Colon (tissue), 2 donors: Measurements from ENCODE around the gene MSMB.
"Not testable (repeated sequence)": the region's sequence is repeated elsewhere in the genome, so short reads cannot be mapped to it uniquely, and the experiment has no call there.

Source experiments
- FAIRE-seq: peaks from 2 replicates; lab custom pipeline; 2012; peaks lifted over from hg19 to GRCh38; lab: Jason Lieb, UNC
- donor health status: control.
- donor health status: control.

Gene MSMB

DNA sequence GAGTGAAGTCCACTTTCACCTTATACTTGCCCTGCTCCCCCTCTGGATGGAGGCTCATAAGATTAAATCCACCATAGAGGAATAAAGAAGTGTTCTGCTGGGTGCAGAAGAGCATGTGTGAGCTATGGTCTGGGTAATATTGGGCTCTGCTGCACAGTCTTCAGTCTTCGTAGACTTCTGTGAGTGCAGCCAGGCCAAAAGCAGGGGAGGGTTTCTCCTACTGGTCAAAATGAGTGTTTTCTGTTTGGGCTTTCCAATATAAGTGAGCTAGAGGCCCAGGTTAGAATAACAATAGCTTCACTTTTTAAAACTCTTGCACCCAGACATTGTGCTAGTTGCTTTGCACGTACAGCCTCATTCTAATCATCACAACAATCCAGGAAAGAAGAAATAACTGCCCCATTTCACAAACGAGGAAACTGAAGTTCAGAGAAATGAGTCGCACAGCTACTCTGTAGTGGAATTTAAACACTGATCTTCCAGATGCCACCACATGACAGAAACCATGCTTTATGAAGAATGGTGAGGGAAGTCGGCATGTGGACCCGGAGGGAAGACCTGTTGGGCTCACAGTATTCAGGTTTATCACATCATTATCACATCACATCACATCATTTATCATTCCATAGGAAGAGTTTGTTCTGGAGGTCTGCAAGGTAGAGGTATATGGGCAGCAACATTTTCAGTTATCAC is 23.8 kb upstream of the MSMB start:
- FAIRE-seq: no peak

DNA sequence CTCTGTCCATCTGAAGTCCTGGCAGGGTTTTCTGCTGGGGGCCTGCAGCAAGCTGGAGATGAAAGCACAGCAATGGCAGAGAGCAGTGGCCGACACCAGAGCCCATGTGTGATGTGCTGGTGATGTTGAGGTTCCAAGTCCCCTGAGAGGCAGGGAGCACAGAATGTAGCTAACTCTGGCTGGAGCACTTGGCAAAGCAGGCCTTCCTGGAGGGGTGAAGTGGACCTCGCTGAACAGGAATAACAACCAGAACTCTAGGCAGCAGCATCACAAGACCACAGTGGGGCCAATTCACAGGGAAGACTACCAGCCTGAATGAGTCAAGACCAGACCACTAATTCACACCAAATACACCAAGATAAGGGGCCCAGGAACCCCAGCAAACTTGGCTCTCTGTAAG is 22.8 kb upstream of the MSMB start:
- no peak for FAIRE-seq

DNA sequence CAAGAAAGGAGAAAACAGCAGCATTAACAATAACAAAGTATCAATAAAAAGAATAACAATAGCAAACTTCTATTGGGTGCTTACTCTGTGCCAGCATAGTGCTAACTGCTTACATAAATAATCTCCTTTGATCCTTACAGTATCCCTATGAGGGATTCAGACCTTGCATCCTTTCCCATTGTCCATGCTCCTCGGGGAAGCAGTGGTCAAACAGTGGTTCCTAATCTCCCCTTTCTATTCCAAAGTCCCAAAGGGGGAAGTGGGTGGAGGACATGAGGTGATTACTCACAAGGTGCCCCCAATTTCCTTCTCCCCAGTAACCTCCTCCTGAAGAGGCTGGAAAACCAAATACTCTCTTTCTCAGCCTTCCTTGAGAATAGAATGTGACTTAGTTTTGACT is 22.0 kb upstream of the MSMB start:
- FAIRE-seq: no peak

DNA sequence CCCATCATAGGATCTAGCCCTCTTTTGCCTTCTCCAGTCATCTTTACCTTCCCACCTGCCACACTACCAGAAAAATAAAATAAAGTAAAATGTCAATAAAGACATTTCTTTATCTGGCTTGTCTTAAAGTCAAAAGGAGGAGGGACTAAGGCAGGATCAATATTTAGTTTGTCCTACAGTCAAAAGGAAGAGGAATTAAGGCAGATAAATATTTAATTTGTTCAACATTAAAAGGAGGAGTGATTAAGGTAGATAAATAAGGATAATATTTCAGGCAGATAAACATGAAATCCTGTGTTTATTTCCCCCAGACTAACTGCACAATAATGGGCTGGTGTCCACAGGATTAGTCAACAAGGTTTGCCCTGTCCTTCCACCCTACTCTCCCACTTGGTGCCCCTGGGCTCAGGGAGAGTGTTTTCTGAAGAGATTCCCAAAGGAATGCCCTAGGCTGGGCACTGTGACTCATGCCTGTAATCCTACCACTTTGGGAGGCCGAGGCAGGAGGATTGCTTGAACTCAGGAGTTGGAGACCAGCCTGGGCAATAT is 18.3 kb upstream of the MSMB start:
- no peak for FAIRE-seq

DNA sequence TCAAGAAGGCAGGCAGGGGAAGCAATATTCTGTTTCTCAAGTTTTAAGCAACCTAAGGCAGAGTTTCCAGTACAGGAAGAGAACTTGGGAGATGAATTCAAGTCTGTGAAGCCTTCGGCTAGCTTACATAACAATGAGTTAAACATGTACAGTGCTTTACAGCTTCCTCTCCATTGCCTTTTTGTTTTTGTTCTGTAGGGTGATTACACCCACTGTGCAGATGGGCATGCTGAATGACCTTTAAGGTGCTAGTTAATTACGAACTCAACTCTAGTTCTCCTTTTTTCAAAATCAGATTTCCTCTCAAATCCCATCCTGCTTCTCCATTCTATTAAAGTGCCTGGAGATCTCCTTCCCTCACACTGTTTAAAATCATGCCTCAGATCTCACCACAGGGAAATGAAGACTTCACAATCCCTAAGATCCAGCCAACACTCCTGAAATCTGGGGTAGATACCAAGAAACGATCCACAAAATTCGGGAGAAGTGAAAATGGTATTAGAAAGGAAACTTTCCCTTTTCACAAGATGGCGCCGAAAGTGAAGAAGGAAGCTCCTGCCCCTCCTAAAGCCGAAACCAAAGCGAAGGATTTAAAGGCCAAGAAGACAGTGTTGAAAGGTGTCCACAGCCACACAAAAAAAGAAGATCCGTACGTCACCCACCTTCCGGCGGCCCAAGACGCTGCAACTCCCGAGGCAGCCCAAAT is 16.8 kb upstream of the MSMB start:
- no peak for FAIRE-seq

DNA sequence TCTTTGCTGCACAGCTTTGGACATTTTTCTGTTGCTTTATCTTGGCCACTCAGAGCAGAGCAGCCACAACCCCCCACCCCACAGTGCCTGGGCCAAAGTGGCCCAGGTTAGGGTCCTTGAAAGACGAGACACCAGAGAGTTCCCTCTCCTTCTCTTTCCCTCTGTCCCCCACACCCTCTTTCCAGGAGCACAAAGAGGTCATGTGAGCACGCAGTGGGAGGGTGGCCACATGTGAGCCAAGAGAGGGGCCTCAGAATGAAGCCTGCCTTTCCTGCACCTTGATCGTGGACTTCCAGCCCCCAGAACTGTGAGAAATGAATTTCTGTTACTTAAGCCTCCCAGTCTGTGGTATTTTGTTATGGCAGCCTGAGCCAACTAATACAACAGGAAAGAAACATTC is 14.6 kb upstream of the MSMB start:
- FAIRE-seq: no peak

DNA sequence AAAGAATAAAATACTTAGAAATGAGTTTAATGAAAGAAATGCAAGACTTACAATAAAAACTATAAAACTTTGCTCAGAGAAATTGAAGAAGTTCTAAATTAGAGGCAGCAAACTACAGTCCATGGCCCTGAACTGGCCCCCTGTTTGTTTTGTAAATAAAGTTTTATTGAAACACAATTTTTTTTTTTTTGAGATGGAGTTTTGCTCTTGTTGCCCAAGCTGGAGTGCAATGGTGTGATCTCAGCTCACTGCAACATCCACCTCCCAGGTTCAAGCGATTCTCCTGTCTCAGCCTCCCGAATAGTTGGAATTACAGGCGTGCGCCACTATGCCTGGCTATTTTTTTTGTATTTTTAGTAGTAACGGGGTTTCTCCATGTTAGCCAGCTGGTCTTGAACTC is 11.9 kb upstream of the MSMB start:
- FAIRE-seq: not testable (repeated sequence)

DNA sequence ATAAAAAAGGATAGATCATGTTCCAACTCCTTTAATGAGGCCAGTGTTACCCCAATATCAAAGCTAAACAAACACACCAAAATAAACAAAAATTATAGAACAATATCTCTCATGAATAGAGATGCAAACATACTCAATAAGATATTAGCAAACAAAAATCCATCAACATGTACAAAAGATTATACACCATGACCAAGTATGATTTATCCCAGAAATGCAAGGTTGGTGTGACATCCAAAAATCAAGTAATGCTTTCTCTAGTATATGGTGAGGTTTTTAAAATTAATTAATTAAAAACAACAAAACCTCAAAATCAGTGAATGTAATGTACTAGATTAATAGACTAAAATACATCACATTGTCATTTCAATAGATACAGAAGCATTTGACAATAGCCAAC is 11.0 kb upstream of the MSMB start:
- no peak for FAIRE-seq

DNA sequence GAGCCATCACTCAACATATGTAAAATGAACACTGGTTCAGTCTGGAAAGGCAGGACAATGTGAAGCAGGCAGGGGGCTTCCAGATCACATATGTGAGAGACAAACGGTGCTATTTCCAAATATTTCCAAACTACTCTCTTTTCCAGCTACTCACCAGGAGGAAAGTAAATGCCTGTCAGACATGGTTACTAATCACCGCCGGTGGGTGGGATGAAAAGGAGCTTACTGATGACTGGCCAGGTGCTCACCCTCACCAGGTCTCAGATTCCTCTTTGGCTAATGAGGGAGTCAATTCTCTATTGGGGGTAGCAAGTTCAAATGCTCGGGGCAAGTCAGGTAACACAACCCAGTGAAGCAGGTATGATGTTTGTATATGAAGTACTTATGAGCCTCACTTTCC is 9.7 kb upstream of the MSMB start:
- FAIRE-seq: no peak

DNA sequence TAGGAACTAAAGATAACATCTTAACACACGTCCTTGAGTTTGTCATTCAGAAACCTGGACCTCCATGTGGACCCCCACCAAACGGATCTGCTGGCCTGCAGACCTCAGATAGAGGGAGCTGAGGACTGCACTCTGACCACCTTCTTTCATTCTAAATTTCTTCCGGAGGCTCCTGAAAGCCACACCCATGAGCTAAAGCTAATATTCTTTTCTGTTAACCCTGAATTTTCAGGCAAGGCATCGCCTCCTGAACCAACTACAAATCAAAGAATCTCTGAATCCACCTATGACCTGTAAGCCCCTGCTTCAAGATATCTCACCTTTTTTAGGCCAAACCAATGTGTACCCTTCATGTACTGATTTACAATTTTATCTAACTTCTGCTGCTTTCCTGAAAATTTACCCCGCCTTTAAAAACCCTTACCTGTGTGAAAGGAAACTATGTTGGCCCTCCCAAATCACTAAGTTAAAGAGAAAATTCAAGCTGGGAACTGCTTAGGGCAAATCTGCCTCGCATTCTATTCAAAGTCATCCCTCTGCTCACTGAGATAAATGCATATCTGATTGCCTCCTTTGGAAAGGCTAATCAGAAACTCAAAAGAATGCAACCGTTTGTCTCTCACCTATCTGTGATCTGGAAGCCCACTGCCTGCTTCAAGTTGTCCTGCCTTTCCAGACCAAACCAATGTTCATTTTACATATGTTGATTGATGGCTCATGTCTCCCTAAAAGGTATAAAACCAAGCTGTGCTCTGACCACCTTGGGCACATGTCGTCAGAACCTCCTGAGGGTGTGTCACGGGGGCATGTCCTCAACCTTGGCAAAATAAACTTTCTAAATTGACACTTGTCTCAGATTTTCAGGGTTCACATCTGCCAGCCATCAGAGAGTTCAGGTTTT is 7.7 kb upstream of the MSMB start:
- FAIRE-seq: no peak

DNA sequence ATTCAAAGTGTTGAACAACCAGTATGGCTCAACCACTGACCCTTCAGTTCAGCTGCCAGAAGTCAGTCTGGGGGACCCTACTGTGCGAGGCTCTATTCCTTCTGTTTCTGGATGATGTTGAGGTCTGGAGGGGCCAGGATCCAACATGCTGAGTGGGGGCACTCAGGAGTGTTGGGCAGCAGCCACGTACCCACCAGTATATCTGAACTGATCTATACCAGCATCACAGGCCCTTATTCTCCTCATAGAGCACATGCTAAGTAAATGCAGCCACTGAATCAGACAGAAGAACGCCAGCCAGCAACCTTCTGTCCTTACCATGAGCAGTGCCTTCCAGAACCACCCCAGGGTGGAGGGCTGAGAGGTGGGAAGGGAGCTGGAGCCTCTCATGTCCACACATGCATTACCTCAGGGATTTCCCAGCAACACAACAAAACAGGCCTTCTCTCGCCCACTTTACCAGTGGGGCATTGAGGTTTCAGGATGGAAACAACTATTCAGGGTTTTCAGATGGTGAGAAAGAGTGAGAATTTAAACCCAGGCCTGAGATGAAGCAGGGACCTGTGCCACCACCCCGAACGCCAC is 6.8 kb upstream of the MSMB start:
- FAIRE-seq: no peak

DNA sequence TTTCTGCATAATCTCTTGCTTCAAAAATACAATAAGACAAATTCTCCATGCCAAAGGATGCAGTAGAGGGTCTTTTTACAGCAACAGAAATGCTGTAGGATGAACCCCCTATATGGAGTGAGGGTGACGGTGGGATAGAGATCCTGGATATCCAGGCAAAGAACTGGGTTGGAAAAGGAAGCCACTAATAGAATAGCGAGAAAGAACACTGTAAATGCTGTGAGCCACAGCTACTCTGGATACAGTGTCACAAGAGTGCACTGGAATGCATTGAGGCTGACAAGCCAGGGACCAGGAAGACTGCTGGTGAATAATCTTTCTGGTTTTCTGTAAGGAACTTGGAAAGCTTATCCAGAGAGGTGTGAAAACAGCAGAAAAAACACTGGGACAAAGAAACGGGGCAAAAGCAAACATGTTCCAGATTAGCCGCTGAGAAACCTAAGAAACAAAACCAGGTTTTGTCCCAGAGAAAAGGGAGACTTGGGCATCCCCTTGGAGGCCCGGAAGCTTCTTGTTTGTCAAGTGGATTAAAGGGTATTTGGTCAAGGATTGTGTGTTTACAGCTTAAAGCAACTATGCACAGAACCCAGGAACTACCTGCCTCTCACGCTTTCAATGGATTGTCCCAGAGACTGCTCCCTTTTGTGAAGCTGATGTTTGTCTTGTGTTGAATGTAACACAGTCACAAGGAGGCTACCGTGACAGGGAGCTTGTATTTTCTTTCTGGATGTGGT is 6.2 kb upstream of the MSMB start:
- no peak for FAIRE-seq

DNA sequence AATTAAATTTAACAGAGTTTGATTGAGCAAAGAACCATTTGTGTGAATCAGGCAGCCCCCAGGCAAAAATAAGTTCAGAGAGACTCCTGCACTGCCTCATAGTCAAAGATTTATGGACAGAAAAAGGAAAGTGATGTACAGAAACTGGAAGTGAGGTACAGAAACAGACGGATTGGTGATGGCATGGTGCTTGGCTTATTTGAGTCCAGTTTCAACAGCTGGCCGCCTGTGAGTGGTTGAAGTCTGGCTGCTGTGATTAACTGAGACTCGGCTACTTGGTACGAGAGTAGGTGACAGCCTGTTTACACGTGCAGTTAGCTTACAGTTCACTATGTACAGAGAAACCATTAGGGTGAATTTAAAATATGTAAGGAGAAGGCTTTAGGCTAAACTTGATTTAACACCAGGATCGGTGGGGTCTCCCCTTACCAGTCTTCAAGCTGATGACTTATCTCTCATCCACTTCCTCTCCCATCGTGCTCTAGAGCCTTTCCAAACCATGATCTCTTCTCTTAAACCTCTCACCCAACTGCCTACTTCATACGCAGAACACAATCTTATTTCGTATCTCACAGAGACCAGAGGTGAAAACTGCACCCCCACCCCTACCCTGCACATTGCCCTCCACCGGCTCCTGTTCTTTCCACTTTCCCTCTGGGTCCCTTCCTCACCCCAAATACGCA is 5.0 kb upstream of the MSMB start:
- no peak for FAIRE-seq

DNA sequence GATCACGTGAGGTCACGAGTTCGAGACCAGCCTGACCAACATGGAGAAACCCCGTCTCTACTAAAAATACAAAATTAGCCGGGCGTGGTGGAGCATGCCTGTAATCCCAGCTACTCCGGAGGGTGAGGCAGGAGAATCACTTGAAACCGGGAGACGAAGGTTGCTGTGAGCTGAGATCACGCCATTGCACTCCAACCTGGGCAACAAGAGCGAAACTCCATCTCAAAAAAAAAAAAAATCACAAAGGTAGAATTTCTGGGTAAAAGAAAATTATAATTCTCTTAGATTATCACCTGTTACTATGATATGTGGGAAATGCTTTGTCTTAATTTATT is 3.4 kb upstream of the MSMB start:
- not testable (repeated sequence) for FAIRE-seq

DNA sequence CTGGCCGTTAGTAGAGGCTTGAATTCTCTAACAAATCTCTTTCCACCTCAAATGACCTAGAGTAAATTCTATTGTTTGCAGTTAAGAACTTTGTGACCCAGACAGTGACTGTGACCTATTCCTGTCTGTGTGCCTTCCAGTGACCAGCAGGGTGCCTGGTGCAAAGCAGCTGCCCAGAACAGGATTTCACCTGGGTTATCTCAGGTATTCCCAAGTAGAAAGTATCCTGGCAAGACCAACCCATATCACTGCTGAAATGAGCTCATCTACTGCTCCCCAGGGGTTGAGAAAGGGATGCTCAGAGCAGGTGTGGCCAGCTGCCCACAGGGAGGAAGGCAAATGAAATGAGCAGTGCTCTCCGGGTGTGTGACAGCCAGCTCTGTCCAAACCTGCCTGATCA is 2.1 kb upstream of the MSMB start:
- FAIRE-seq: no peak

DNA sequence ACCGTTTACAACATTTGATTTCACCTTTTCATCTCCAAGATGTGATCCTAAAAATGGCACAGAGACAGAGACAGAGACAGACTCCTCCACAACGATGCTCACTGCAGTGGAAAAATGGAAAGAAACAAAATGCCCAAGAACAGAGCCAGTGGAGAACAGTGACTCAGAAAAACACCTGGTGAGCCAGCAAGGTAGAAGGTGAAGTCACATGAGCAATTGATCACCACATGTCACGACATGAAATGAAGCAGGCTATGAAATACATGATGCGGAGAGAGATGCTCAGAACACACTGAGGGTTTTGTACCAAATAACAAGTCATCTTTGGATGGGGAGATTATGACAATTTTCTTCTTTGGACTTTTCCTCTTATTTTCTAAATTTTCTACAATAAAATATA is 3.5 kb downstream of the MSMB start:
- no peak for FAIRE-seq

DNA sequence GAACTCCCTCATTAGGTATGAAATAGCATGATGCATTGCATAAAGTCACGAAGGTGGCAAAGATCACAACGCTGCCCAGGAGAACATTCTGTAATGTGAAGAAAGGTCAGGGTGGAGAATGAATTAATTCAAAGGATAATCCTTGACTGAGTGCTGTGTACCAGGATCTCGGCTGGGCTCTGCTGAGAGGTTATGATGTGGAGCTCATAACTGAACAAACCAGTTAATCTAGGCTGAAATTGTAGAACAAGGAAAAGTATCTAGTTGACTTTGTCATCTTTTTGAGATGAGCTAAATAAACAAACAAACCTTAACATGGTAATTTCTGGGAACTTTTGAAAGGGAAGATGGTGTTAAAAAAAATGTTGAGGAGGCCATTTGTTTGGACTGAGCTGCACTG is 6.1 kb downstream of the MSMB start:
- FAIRE-seq: no peak

DNA sequence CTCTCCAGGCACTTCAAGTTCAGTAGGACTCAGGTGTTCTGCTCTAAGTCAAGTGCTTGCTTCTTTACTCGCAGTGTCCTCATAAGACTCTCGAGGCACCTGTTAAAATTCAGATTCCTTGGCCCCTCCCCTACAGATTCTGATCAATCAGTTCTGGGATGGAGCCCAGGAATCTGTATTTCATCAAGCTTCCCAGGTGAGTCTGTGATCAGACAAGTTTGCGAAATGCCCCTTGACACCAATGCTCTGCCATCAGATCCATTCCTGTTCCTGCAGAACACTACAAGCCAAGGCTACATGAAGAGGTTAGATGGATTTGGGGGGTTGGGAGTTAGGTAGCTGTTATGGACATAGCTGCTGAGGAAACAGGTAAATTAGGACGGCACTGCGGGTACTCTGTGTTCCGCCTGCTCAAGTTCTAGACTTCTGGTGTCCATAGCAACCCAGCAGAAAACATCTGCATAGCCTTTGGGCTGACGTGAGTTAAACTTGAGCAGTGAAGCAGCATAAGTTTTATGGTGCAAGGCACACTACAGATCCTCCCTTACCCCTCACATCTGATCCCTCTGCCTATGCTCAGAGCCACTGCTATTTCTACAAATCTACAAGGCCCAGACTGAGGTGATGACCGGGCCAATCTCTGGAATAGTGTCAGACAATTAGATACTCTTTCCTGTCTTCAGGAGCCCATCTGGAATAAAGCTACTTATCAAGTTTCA is 8.8 kb downstream of the MSMB start:
- FAIRE-seq: no peak

DNA sequence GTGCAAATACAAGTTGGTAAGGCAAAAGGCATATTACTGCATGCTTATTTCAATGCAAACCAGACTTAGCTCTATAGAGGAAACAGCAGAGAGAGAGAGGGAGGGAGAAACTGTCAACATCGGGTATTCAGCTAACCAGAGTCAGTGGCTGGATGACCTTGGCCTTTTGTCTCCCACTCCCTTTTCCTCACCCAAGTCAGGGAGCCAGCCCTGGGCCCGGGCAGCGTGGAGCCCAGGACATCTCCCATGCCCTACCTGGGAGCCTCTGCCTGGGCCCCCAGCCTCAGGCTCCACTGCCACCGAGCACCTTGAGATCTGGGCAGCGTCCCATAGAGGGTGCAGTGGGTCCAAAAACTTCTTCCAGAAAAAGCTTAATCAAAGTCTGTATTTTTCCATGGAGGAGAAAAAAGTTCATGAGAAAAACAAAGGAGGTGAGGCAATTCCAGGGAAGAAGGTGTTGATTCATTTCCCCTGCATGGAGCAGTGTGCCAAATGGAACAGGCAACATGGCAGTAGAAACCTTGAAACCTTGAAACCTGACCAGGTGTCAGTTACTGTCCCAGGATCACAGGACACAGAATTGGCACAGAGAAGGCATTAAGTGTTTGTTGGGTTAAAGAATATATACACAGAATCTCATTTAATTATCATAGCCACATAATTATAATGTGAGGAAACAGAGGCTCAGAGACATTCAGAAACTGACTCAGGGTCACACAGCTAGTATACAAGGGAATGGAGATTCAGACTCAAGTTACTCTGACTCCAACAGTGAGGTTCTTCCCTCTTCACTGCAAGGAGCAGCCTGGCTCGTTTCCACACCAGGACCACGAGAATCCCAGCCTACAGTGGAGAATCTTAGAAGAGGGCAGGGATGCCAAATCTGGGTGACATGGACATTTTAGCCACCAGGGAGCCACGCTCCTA is 9.9 kb downstream of the MSMB start:
- FAIRE-seq: no peak
